Transverse colon (tissue), 4 donors: Measurements from ENCODE around the gene FGD3. TPM values are rescaled to one million over a fixed set of nuclear protein-coding genes. Genes with fewer than 3 reads are reported as not detected.

Experiments used
- DNase-seq: peaks from one replicate; pipeline ENCODE4 v3.0.0-alpha.2; 2019
- H3K27ac ChIP-seq, 4 donors: fragments of 200-600 bp; sonication (generic); 2 replicates each; pipeline ENCODE4 v1.5.1; 2016 to 2018; ENCODE audit warnings: inconsistent platforms in 4 of 4
- H3K27me3 ChIP-seq: fragments of 200-600 bp; sonication (generic); 2 replicates; pipeline ENCODE4 v1.5.1; 2017; ENCODE audit warnings: inconsistent platforms
- H3K36me3 ChIP-seq, 4 donors: fragments of 200-600 bp; sonication (generic); 2 replicates each; pipeline ENCODE4 v1.5.1; 2017 to 2019; ENCODE audit warnings: inconsistent platforms in 4 of 4
- H3K4me1 ChIP-seq, 4 donors: fragments of 200-600 bp; sonication (generic); 2 replicates each; pipeline ENCODE4 v1.5.1; 2017 to 2020; ENCODE audit warnings: inconsistent platforms in 4 of 4
- H3K4me3 ChIP-seq, 4 donors: fragments of 200-600 bp; sonication (generic); 1 replicate in 1 of 4; 2 replicates in 3 of 4; pipeline versions ENCODE4 v1.5.1 to v1.6.1; 2017 to 2019; ENCODE audit warnings: inconsistent platforms in 4 of 4
- H3K9me3 ChIP-seq, 2 donors: fragments of 200-600 bp; sonication (generic); 2 replicates each; pipeline ENCODE4 v1.5.1; 2017 to 2019; ENCODE audit warnings: inconsistent platforms in 2 of 2
- EP300 ChIP-seq: sonication (generic); formaldehyde crosslinking; IDR thresholded peaks from one replicate; pipeline ENCODE4 v1.6.1; 2017; ENCODE audit warnings: antibody characterized with exemption, low read depth
- POLR2A ChIP-seq: fragments of 450-650 bp; IDR thresholded peaks from one replicate; pipeline ENCODE4 v1.6.1; 2016; ENCODE audit warnings: antibody characterized with exemption, mild to moderate bottlenecking, moderate library complexity
- POLR2AphosphoS5 ChIP-seq, 3 donors: sonication (generic); formaldehyde crosslinking; IDR thresholded peaks; one replicate each; pipeline ENCODE4 v1.6.1; 2016; ENCODE audit warnings: antibody characterized with exemption in 3 of 3
- WGBS, 2 donors: methylation state at CpG; one replicate each; pipeline ENCODE4 v1.1.5; 2018; ENCODE audit warnings: low coverage in 1 of 2; 5-methylcytosine and 5-hydroxymethylcytosine counted together
- in situ Hi-C, 4 donors: fragments of 200-750 bp; cut with MboI; loops; one replicate each; pipeline versions ENCODE4 v1.15.0 to v1.15.1; 2017; ENCODE audit warnings: low sequenced_read_pairs in 3 of 4, low pct_ligation_motif_present in 1 of 4, low pct_unique_long_range_greater_than_20kb in 1 of 4
- intact Hi-C: fragments of 100-400 bp; cut with DNase I; formaldehyde crosslinking; loops from one replicate; pipeline ENCODE4 v1.15.1; 2023; ENCODE audit warnings: low total_unique reads
- total RNA-seq, 4 donors: library from RNA; depleted of rRNA; stranded (reverse); fragments of >200 nt; gene quantifications; one replicate each; pipeline ENCODE4 v1.1.0, GENCODE V29; 2016
- TF ChIP-seq, protein P1 (sequence below), 5 experiments: fragments of 200-600 bp in 3 of 5; fragments of 450-650 bp in 2 of 5; sonication (generic) in 3 of 5; IDR thresholded peaks; 1 replicate in 2 of 5; 2 replicates in 3 of 5; pipeline ENCODE4 v1.5.1; 2016 to 2017; ENCODE audit warnings: antibody characterized with exemption in 5 of 5, inconsistent platforms in 3 of 5, mild to moderate bottlenecking in 2 of 5, moderate library complexity in 1 of 5

The FGD3 gene
- total RNA-seq, 4 donors from 2014 or later: 5.2 to 9.7 (median 6.0) TPM; not detected in 1

DNA sequence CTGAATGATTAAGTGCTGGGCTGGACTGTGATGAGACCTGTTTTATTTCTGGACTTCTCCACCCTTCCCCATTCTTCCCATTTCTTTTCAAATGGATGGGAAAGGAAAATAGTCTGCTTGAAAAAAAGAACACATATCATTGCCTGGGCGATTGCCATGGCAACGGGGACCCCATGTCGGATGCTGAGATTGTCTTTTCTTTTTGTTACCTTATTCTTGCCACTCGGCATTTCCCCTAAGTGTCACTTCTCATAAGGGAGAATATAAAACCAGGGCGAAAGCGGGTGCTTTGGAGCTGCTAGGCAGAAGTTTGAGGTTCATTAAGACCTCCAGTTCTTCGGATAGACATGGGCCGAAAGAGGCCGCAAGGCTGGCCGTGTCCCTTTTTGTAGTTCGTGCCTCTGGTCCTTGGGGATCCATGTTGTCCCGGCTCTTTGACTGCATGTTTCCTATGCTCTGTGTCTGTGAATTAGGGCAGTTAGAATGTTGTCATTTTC, 763 bp downstream of the FGD3 start:
- Histone ChIP-seq H3K27ac (no peak overlapping the region), H3K36me3 (no peaks in the 10 kb centered on the region), H3K4me1 (peaks cover 0 to 16% (median 7%) of the 10 kb centered on the region in 4 donors), H3K4me3 (no peak overlapping the region), H3K27me3 (peaks cover 28% of the 10 kb centered on the region), H3K9me3 (no peaks in the 10 kb centered on the region)
- TF ChIP-seq POLR2AphosphoS5 (IDR thresholded peaks at IDR 0.05): no peak
- TF ChIP-seq EP300: no peak
- TF ChIP-seq, protein P1, sequence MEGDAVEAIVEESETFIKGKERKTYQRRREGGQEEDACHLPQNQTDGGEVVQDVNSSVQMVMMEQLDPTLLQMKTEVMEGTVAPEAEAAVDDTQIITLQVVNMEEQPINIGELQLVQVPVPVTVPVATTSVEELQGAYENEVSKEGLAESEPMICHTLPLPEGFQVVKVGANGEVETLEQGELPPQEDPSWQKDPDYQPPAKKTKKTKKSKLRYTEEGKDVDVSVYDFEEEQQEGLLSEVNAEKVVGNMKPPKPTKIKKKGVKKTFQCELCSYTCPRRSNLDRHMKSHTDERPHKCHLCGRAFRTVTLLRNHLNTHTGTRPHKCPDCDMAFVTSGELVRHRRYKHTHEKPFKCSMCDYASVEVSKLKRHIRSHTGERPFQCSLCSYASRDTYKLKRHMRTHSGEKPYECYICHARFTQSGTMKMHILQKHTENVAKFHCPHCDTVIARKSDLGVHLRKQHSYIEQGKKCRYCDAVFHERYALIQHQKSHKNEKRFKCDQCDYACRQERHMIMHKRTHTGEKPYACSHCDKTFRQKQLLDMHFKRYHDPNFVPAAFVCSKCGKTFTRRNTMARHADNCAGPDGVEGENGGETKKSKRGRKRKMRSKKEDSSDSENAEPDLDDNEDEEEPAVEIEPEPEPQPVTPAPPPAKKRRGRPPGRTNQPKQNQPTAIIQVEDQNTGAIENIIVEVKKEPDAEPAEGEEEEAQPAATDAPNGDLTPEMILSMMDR (IDR thresholded peaks at IDR 0.05): no peak
- TF ChIP-seq POLR2A: no peak
- in situ Hi-C loops (no loop called here), intact Hi-C loops (no loop called here)
- DNase-seq: no peak
- whole genome bisulfite sequencing, 2 donors: 74 to 88% methylated on average over 11 to 12 of the region's 12 CpGs

DNA sequence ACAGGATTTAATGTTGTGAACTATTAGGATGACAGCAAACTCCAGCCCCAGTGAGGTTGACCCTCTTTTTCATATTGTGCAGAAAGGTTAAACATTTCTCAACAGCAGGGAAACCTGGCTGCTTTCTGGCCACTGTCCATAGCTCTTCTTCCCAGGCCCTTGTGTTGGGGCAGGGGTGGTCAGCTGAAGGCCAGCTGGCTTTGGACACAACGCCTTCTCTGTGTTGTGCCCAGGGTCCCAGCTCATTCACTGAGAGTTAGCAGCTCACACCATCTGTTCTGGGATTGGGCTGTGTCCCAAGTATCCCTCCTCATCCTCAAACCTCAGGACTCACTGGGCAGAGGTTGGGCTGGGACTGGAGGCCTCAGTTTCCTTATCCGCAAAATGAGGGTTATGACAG, 1.3 kb downstream of the FGD3 start:
- WGBS, 2 donors: 95% methylated on average over 2 of the region's 2 CpGs; no CpG with 5 or more reads in 1 of the 2 donors
- intact Hi-C loops (no loop called here), in situ Hi-C loops (no loop called here)
- Histone ChIP-seq H3K27ac (no peak overlapping the region), H3K27me3 (peaks cover 28% of the 10 kb centered on the region), H3K4me1 (peaks cover 0 to 22% (median 13%) of the 10 kb centered on the region in 4 donors), H3K36me3 (no peaks in the 10 kb centered on the region), H3K9me3 (no peaks in the 10 kb centered on the region), H3K4me3 (no peak overlapping the region)
- TF ChIP-seq POLR2AphosphoS5 (IDR thresholded peaks at IDR 0.05) (no peak), EP300 (no peak), POLR2A (no peak)
- TF ChIP-seq, protein P1 (IDR thresholded peaks at IDR 0.05): no peak
- DNase-seq: no peak

DNA sequence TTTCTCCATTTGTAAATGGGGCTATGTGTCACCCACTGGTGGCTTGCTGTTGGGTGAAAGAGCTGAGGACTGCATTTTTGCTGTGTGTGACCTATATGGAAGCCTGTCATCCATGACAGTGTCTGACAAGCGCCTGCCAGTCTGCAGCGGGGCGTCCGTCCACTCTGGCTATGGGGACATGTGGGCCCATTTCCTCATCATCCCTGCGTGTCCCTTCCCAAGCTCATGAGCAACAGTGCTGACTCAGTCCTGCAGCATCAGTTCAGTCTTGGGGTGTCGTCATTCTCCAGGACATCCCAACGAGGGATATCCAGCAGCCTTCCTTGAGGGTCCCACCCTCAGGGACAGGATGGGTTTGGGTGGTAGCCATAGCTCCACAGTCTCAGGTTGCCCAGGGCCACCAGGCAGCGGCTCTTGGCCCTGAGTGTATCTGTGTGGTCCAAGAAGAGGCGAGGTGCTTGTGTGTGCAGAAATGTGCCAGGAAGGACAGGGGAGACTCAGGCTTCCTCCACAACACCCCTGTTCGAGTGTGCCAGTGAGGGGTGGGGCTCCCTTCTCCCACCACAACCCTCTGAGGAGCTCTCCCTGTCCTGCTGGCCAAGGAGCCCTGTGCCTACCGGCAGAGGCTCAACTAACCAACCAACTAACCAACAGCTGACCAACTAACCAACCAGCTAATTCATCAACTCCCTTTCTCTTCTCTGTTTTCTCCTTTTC, 2.1 kb downstream of the FGD3 start:
- Histone ChIP-seq H3K4me3 (no peak overlapping the region), H3K4me1 (peaks cover 6 to 30% (median 16%) of the 10 kb centered on the region in 4 donors), H3K27ac (no peak overlapping the region), H3K27me3 (peaks cover 28% of the 10 kb centered on the region), H3K9me3 (no peaks in the 10 kb centered on the region), H3K36me3 (no peaks in the 10 kb centered on the region)
- TF ChIP-seq POLR2A (no peak), POLR2AphosphoS5 (IDR thresholded peaks at IDR 0.05) (no peak), EP300 (no peak)
- TF ChIP-seq, protein P1 (IDR thresholded peaks at IDR 0.05): no peak
- in situ Hi-C loops (no loop called here), intact Hi-C loops (no loop called here)
- WGBS, 2 donors: 86 to 92% methylated on average over 2 to 11 of the region's 11 CpGs
- DNase-seq: no peak

DNA sequence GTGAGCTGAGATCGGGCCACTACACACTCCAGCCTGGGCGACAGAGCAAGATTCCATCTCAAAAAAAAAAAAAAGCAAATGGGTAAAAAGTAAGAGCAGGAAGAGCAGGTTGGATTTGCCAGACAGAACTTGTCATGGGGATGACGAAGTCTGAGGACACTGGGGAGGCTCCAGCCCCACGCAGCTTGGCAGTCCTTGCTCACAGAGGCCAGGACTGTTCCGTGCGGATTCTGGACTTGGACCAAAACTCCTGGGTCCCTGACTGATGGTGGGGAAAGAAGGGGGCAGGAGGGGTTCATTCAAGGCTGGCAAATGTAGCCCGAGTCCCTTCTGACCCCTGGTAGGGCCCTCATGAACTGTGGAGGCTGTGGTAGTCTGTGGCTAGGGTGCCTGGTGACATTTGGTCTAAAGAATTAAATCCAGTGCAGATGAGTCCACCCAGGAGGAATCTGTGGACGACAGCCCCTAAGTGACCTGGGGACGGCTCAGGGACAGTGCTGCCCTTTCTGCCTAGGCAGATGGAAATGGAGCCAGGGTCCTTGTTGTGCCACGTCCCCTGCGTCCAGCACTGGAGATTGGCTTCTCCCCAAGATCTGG, 3.1 kb downstream of the FGD3 start:
- in situ Hi-C loops: no loop called here
- peaks cover 6 to 32% (median 16%) of the 10 kb centered on the region in 4 donors for H3K4me1 ChIP-seq
- H3K27me3 ChIP-seq: peaks cover 28% of the 10 kb centered on the region
- no peak for DNase-seq
- 89 to 100% methylated on average over 3 to 11 of the region's 11 CpGs for WGBS, 2 donors
- no peaks in the 10 kb centered on the region for H3K9me3 ChIP-seq
- H3K4me3 ChIP-seq: no peak overlapping the region
- intact Hi-C loops: no loop called here
- no peak overlapping the region for H3K27ac ChIP-seq
- no peaks in the 10 kb centered on the region for H3K36me3 ChIP-seq
- TF ChIP-seq, protein P1 (IDR thresholded peaks at IDR 0.05): no peak
- TF ChIP-seq EP300 (no peak), POLR2AphosphoS5 (IDR thresholded peaks at IDR 0.05) (no peak), POLR2A (no peak)
